Osteoblast (primary cell): ENCODE measurements around the gene PITX3. TPM values are rescaled to one million over a fixed set of nuclear protein-coding genes. Genes with fewer than 3 reads are reported as not detected.
A peak's percentile ranks its signal among the peaks of the same experiment; 100 is the strongest.

ENCODE experiments used
- DNase-seq: peaks from one replicate; pipeline ENCODE4 v3.0.0; 2011; ENCODE audit warnings: low spot score, mixed read lengths; ENCODE audit not compliant: insufficient read length; ENCODE audit errors: missing footprints
- H2AFZ ChIP-seq: 2 replicates; pipeline ENCODE4 v1.6.0; 2011; ENCODE audit warnings: mild to moderate bottlenecking, low read length
- H3K27ac ChIP-seq: 2 replicates; pipeline ENCODE4 v1.5.1; 2011; ENCODE audit warnings: mild to moderate bottlenecking, low read depth, low read length, moderate library complexity
- H3K27me3 ChIP-seq: 2 replicates; pipeline ENCODE4 v1.6.0; 2012; ENCODE audit warnings: mild to moderate bottlenecking, control low read depth, inconsistent platforms, low read length, moderate library complexity; ENCODE audit not compliant: insufficient read depth
- H3K36me3 ChIP-seq: 2 replicates; pipeline ENCODE4 v1.5.1; 2011; ENCODE audit warnings: mild to moderate bottlenecking, low read length, control low read depth, moderate library complexity; ENCODE audit not compliant: insufficient read depth
- H3K4me1 ChIP-seq: 2 replicates; pipeline ENCODE4 v1.5.1; 2011; ENCODE audit warnings: mild to moderate bottlenecking, low read length, control low read depth, moderate library complexity; ENCODE audit not compliant: insufficient read depth
- H3K4me2 ChIP-seq: 2 replicates; pipeline ENCODE4 v1.6.0; 2011; ENCODE audit warnings: mild to moderate bottlenecking, low read length; ENCODE audit not compliant: insufficient read depth
- H3K4me3 ChIP-seq: fragments of 200-600 bp; sonication (generic); 3 replicates; pipeline ENCODE4 v1.5.1; 2012; ENCODE audit warnings: mild to moderate bottlenecking, low read length, inconsistent platforms; ENCODE audit not compliant: insufficient read depth
- H3K79me2 ChIP-seq: 2 replicates; pipeline ENCODE4 v1.6.0; 2012; ENCODE audit warnings: mild to moderate bottlenecking, low read length, control low read depth, inconsistent platforms; ENCODE audit not compliant: insufficient read depth
- H3K9me3 ChIP-seq: 2 replicates; pipeline ENCODE4 v1.5.1; 2011; ENCODE audit warnings: low read depth, low read length, control low read depth
- H4K20me1 ChIP-seq: 2 replicates; pipeline ENCODE4 v1.6.0; 2012; ENCODE audit warnings: mild to moderate bottlenecking, low read length, control low read depth; ENCODE audit not compliant: insufficient read depth
- CTCF ChIP-seq: IDR thresholded peaks from 2 replicates; pipeline ENCODE4 v1.5.1; 2011; ENCODE audit warnings: mild to moderate bottlenecking, low read depth, low read length, moderate library complexity; ENCODE audit errors: extremely low read depth
- total RNA-seq: library from RNA; depleted of rRNA; stranded (reverse); fragments of >200 nt; gene quantifications from 2 replicates; pipeline ENCODE4 v1.2.3, GENCODE V29; 2012

The PITX3 gene
- total RNA-seq, 1 donor, result under 0.01 TPM

- H3K79me2 ChIP-seq, result peaks cover 76% of the 10 kb centered on the region
Measured at GRCh38 chr10:102262744-102263370, 21.5 kb upstream of the PITX3 start.

GRCh38 chr10:102261842-102262241 is 20.5 kb upstream of the PITX3 start:
- TF ChIP-seq CTCF, result no peak
- no peak overlapping the region for H3K4me3 ChIP-seq
- no peak for DNase-seq
- no peak overlapping the region for H2AFZ ChIP-seq
- H3K4me1 ChIP-seq, result peaks cover 27% of the 10 kb centered on the region
- H3K27me3 ChIP-seq, result no peaks in the 10 kb centered on the region
- peaks cover 28% of the 10 kb centered on the region for H3K36me3 ChIP-seq
- H3K9me3 ChIP-seq, result no peaks in the 10 kb centered on the region
- peaks cover 70% of the 10 kb centered on the region for H4K20me1 ChIP-seq
- H3K79me2 ChIP-seq, result peaks cover 84% of the 10 kb centered on the region
- H3K27ac ChIP-seq, result peak overlapping the region; percentile 42
- H3K4me2 ChIP-seq, result peak overlapping the region; percentile 7

More at GRCh38 chr10:102262744-102263370, 21.5 kb upstream of the PITX3 start:
- Histone ChIP-seq H3K27me3 (no peaks in the 10 kb centered on the region), H2AFZ (no peak overlapping the region), H3K36me3 (peaks cover 28% of the 10 kb centered on the region), H4K20me1 (peaks cover 63% of the 10 kb centered on the region), H3K4me1 (peaks cover 32% of the 10 kb centered on the region), H3K9me3 (no peaks in the 10 kb centered on the region), H3K4me2 (no peak overlapping the region), H3K27ac (peak overlapping the region; percentile 10), H3K4me3 (no peak overlapping the region)
- DNase-seq, result no peak
- no peak for TF ChIP-seq CTCF

- H3K4me3 ChIP-seq, result no peak overlapping the region
- H2AFZ ChIP-seq, result no peak overlapping the region
- peak overlapping the region; percentile 42 for H3K27ac ChIP-seq
- no peak for TF ChIP-seq CTCF
- peaks cover 84% of the 10 kb centered on the region for H3K79me2 ChIP-seq
- DNase-seq, result no peak
- H4K20me1 ChIP-seq, result peaks cover 70% of the 10 kb centered on the region
- H3K36me3 ChIP-seq, result peaks cover 28% of the 10 kb centered on the region
- no peaks in the 10 kb centered on the region for H3K27me3 ChIP-seq
- H3K4me1 ChIP-seq, result peaks cover 27% of the 10 kb centered on the region
- no peaks in the 10 kb centered on the region for H3K9me3 ChIP-seq
- no peak overlapping the region for H3K4me2 ChIP-seq
Measured at GRCh38 chr10:102261196-102261595, 19.9 kb upstream of the PITX3 start.

GRCh38 chr10:102255404-102255803 is 14.1 kb upstream of the PITX3 start:
- H4K20me1 ChIP-seq, result peaks cover 68% of the 10 kb centered on the region

More at GRCh38 chr10:102255404-102255803, 14.1 kb upstream of the PITX3 start:
- Histone ChIP-seq H3K4me2 (no peak overlapping the region), H3K4me3 (no peak overlapping the region), H3K4me1 (peaks cover 3% of the 10 kb centered on the region), H3K27ac (no peak overlapping the region), H3K36me3 (peaks cover 15% of the 10 kb centered on the region), H3K27me3 (no peaks in the 10 kb centered on the region), H3K9me3 (no peaks in the 10 kb centered on the region), H2AFZ (no peak overlapping the region), H3K79me2 (peaks cover 96% of the 10 kb centered on the region)
- no peak for DNase-seq
- TF ChIP-seq CTCF, result no peak
